HL-60/S4 treated with phorbol 12-myristate 13-acetate at 8.2 ng/mL for 4 days and 3 days (cell line): ENCODE results near the gene STK24.

Experiments used
- in situ Hi-C: fragments of 300-500 bp; cut with MboI; formaldehyde crosslinking; loops from 2 replicates; pipeline ENCODE4 v1.15.0; 2022; ENCODE audit warnings: low sequenced_read_pairs

The STK24 gene

GRCh38 chr13:98494769-98495168 is 82.1 kb downstream of the STK24 start:
- in situ Hi-C loops, result no loop called here

GRCh38 chr13:98493042-98493712 is 83.7 kb downstream of the STK24 start:
- in situ Hi-C loops, result no loop called here

DNA sequence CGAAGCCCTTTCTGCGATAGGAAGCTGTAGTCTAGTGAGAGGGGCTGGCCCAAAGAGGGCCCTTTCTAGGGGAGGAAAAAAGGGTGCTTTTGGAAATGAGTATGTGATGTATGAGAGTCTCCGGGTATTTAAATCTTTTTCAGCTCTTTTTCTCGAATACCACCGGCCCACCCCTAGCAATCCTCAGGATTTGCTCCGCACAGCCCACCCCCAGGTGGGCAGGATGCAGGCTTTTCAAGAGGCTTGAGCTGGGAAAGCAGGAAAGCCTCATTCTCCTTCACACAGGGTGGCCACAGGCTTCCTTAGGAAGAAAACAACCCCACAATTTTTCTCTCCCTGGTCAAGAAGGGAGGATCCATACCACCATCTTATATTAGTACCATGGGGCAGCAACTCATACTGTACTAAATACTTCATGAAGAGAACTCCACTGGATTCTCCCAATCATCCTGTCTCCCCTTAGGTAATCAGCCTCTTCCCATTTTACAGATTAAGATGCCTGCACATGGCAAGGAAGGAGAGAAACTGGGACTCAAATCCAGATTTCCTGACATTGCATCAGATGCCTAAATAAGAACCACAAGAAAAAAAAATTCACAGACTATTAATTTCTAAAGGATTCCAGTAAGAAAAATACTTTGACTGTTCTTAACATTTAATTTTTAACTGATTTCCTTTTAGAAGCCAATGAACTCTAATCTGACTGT is 84.4 kb downstream of the STK24 start:
- in situ Hi-C loops, result no loop called here

GRCh38 chr13:98490866-98491265 is 86.0 kb downstream of the STK24 start:
- in situ Hi-C loops, result no loop called here

DNA sequence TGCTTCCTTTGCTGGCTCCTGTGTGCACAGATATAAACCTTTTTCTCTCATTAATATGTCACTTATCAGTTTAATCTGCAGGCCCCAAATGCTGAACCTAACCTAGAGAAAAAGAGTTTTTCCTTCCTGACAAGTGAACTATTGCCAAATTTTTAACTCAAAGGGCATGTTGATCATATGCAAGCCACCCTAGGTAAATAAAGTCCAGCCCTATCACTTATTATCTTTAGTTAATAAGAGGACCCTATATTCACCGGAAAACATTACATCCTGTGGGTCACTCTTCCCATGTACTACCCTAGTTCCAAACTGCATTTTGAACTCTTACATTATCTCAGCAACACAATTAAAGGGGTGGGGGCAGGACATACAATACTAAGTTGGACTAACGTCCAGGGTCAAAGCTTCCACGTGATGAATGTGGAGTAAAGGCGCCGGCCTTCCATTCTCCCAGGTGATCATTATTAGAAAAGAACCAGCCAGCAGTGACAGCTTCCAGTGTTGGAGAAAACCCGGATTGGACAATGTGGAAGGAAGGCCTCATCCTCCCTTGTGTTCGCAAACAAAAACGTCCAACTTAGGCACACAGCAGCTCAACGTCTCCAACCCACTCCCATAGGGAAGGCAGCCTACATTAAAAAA is 86.6 kb downstream of the STK24 start:
- in situ Hi-C loops, result no loop called here

GRCh38 chr13:98489446-98490194 is 87.3 kb downstream of the STK24 start:
- in situ Hi-C loops, result no loop called here

- in situ Hi-C loops, result no loop called here
These were observed 88.2 kb downstream of the STK24 start for GRCh38 chr13:98488736-98489135.

DNA sequence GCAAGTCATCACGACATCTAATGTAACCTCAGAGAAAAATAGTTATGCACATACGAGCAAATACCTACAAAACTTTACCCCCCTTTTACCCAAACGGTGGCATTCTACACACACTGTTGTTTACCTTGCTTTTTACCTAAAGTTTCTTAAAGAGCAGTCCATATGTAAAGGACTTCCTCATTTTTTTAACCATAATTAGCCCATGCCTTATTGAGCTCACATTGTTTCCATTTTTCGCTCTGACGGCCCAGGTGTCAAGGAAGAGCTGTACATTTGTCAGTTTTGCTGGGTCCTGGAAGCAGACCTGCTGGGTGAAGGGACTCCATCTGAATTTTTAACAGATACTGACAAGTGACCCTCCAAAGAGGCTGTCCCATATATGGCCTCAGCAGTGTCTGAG is 89.4 kb downstream of the STK24 start:
- in situ Hi-C loops, result no loop called here

DNA sequence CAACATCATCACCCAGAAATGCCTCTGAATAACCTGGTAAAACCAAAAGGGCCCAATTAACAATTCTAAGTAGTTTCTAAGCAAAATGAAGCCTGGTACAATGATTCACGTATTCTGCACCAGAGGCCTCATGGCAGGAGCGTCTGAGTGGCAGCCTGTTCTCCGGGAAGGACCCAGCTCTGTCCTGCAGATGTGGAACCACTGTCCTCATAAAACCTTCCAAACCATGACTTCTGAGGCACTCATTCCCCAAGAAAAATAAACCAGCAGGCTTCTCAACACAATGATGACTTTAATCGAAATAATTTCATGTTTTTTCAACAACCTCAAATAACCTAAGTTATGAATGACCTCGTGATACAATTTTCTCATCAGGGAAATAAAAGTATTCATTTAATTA is 89.9 kb downstream of the STK24 start:
- in situ Hi-C loops, result no loop called here

DNA sequence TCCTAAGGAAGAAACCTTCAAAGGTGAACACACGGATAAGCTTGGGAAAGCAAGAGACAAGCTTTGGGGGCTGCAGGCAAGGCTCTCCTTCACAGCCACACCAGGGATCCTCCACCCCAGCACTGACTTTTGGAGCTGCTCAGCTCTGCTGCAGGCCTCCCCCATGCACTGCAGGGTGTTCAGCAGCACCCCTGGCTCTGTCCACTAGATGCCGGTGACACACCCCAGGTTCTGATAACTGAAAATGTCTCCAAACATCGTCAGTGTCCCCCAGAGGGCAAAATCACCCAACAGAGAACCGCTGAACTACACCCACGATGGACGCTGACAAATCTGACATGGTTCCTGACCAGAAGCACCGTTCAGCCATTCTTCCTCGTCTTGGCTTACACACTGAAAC is 90.5 kb downstream of the STK24 start:
- in situ Hi-C loops, result no loop called here

DNA sequence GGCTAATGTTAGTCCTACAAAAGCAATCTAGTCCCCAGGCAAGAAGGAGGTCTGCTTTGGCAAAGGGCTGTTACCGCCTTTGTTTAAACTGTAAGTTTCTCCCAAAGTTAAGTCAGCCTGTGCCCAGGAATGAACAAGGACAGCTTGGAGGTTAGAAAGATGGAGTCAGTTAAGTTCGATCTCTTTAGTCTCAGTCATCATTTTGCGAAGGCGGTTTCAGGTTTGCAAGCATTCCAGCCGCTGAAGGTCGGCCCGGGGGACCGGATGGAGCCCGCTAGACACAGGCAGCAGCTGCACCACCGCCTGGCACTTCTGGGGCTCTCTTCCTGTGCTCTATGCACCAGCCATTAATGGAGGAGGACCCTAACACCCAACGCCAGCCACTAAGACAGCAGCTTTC is 91.3 kb downstream of the STK24 start:
- in situ Hi-C loops, result no loop called here

DNA sequence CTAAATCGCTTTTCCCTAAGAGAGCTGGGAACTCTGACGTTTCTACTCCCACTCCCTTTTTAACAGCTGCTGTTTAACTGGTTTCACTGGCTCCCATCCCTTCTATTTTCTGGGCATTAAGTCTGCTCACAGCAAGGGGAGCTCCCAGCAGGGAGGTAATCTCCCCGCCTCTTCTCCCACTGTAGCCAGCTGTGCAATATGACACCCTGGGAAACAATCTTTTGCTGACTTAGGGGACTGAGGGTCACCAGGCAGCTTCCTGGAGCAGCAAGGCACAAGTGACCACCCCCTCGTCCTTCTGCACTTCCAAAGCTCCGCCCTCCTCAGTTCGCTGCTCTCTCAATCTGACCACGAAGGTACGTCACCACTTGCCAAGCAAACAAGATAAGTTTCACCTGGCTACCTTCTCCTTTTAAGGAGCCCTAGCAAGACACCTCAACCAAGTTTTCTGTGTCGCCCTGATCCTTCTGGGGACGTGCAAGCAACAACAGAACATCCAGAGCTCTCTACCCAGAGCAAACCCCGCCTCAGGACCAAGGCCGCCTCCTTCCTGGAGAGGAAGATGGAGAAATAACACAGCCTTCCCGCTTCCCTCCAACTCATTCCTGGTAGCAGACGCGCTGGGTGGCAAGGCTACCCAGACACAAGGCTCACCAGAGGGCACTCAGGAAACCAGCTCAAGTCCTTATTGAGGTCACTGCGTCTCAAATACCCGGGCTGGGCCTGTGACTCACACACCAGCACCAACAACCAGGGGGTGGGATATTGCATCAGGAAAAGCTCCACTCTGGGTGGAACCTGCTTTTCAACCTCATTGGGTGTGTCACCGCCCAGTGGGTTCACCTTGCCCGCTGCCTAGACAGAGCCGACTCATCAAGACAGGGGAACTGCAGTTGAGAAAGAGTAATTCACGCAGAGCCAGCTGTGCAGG is 92.4 kb downstream of the STK24 start:
- in situ Hi-C loops, result no loop called here

- in situ Hi-C loops, result no loop called here
These were observed 93.2 kb downstream of the STK24 start for GRCh38 chr13:98483601-98484288.

DNA sequence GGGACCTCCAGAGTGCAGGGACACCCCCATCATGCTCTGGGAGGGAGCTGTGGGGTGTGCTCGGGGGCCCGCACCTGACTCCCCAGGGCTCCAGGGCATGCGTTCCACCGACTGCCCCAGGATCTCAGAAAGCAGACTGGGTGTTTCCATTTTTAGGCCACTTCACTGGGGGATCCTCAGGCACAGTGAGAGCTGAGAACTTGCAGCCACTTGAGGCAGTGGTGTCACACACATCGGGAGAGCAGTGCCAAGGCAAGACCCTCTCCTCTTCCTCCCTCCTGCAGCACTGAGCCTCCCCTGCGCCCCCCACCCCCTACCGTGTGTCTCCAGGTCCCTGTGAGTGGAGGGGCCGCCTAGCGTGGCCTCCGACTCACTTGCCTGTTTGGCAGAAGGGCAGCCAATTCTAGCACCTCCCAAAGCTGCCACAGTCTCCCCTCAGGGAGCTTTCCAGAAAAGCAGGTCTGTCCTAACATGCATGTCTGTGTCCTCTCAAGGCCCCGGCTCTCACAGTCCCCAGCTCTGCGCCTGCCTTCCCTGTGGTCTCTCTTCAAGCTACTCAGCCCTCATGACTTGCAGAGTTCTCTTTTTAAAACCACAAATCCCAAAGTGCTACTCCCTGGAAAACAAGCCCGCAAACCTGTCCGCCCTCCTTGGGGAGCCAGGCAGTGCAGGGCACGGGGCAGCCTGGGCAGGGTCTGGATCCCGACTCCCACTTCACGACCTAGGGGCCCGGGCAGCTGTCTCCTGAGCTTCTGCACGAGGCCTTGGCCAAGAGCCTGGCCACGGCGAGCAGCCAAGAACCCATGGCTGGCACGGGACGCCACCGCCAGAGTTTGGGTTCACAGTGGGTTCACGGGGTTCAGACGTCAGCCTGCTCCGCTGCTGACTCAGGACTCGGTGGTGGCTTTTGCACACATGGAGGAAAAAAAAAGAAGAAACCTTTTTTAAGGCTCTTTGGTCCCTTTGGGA is 94.1 kb downstream of the STK24 start:
- in situ Hi-C loops, result no loop called here

- in situ Hi-C loops, result no loop called here
These were observed 95.7 kb downstream of the STK24 start for GRCh38 chr13:98480915-98481877.

- in situ Hi-C loops, result no loop called here
These were observed 97.4 kb downstream of the STK24 start for GRCh38 chr13:98479496-98480003.
